D721Med (cell line): Measurements from ENCODE around the gene EXOC1.
A peak's percentile ranks its signal among the peaks of the same experiment; 100 is the strongest.

Experiments
- DNase-seq: peaks from one replicate; pipeline ENCODE4 v3.0.0; 2011; ENCODE audit warnings: low spot score; ENCODE audit not compliant: insufficient read length
- FAIRE-seq: peaks from 2 replicates; lab custom pipeline; 2011; peaks lifted over from hg19 to GRCh38; lab: Jason Lieb, UNC
- CTCF ChIP-seq: IDR thresholded peaks from 2 replicates; pipeline ENCODE4 v1.5.1; 2012; ENCODE audit warnings: mild to moderate bottlenecking, control low read depth; ENCODE audit not compliant: insufficient read depth; ENCODE audit errors: missing control alignments

The EXOC1 gene

GRCh38 chr4:55884093-55884850 lies 30.8 kb downstream of the EXOC1 start:
- FAIRE-seq (no peak), DNase-seq (no peak)
- TF ChIP-seq CTCF: no peak

GRCh38 chr4:55884851-55885219 lies 31.4 kb downstream of the EXOC1 start:
- DNase-seq (no peak), FAIRE-seq (no peak)
- TF ChIP-seq CTCF: no peak

GRCh38 chr4:55887594-55887993 lies 34.1 kb downstream of the EXOC1 start:
- FAIRE-seq: no peak
- no peak for TF ChIP-seq CTCF
- no peak for DNase-seq

GRCh38 chr4:55892156-55892555 lies 38.7 kb downstream of the EXOC1 start:
- TF ChIP-seq CTCF: no peak
- FAIRE-seq: no peak

GRCh38 chr4:55896622-55897021 lies 43.2 kb downstream of the EXOC1 start:
- DNase-seq (no peak), FAIRE-seq (no peak)
- no peak for TF ChIP-seq CTCF

More at GRCh38 chr4:55892156-55892555, 38.7 kb downstream of the EXOC1 start:
- no peak for DNase-seq

- no peak for TF ChIP-seq CTCF
- FAIRE-seq (no peak), DNase-seq (no peak)
These were observed 49.2 kb downstream of the EXOC1 start for GRCh38 chr4:55902677-55903076.

- TF ChIP-seq CTCF: no peak
- DNase-seq (no peak), FAIRE-seq (peak; percentile 77)
These were observed 50.1 kb downstream of the EXOC1 start for GRCh38 chr4:55903577-55903976.
